GM12875 (cell line): ENCODE measurements around the gene FSTL4.

Experiments used
- H3K4me3 ChIP-seq: one replicate; pipeline ENCODE4 v1.5.1; 2011; ENCODE audit warnings: low read depth, low read length, control low read depth
- TF ChIP-seq, protein P1 (sequence below): IDR thresholded peaks from 2 replicates; pipeline ENCODE4 v1.5.1; 2011; ENCODE audit warnings: low read depth, mild to moderate bottlenecking, control low read depth, inconsistent platforms, low read length, moderate library complexity, borderline replicate concordance; ENCODE audit not compliant: insufficient read depth

Gene FSTL4

GRCh38 chr5:133460172-133460758, 152.1 kb downstream of the FSTL4 start:
- H3K4me3 ChIP-seq = no peak overlapping the region
- TF ChIP-seq, protein P1, sequence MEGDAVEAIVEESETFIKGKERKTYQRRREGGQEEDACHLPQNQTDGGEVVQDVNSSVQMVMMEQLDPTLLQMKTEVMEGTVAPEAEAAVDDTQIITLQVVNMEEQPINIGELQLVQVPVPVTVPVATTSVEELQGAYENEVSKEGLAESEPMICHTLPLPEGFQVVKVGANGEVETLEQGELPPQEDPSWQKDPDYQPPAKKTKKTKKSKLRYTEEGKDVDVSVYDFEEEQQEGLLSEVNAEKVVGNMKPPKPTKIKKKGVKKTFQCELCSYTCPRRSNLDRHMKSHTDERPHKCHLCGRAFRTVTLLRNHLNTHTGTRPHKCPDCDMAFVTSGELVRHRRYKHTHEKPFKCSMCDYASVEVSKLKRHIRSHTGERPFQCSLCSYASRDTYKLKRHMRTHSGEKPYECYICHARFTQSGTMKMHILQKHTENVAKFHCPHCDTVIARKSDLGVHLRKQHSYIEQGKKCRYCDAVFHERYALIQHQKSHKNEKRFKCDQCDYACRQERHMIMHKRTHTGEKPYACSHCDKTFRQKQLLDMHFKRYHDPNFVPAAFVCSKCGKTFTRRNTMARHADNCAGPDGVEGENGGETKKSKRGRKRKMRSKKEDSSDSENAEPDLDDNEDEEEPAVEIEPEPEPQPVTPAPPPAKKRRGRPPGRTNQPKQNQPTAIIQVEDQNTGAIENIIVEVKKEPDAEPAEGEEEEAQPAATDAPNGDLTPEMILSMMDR = peak; percentile 76

DNA sequence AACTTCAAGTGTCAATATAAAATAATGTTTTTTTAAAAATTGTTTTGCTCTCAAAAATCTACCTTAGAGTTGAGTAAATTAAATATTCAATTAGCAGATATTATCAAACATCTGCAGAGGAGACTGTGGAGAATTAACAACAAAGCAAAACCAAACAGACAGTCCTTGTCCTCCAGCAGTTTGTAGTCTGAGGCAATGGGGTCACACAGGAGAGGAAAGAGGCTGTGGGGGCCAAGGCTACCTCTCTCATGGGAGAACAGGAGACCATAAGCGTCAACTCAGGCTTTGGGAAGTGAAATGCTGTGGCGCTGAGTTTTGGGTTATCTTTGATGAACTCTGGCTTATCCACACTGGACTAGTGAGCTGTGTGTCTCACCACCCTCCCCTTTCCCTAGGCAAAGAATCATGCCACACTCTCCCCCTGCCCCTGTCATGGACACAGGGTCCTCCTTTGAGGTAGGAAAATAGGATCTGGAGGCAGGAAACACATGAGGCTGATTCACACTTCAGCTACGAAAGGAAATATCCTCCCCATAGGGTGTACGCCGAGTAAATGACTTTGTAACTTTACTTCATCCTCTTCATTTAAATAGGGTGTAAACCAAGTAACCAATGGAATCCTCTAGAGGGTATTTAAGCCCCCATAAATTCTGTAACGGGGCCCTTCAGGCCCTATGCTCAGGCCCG, 152.7 kb downstream of the FSTL4 start:
- no peak overlapping the region for H3K4me3 ChIP-seq
- TF ChIP-seq, protein P1 = no peak

DNA sequence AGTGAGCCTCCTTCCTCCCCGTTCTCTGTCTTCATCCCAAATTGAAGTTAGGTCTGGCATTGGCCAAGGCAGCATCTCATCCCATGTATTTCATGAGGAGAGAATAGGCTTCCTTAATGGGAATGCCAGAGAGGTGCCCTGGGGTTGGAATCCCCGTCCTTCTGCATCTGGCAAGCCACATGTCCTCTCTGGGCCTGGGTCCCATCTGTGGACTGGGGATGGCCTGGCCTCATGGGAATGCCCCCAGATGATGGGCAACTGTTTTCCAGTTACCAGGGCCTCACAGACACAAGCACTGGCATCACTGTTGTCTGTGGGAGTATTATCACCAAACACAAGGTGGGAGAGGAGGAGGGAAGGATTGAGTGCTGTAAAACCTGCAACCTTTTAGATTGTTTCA, 153.9 kb downstream of the FSTL4 start:
- TF ChIP-seq, protein P1 = no peak
- H3K4me3 ChIP-seq = no peak overlapping the region

DNA sequence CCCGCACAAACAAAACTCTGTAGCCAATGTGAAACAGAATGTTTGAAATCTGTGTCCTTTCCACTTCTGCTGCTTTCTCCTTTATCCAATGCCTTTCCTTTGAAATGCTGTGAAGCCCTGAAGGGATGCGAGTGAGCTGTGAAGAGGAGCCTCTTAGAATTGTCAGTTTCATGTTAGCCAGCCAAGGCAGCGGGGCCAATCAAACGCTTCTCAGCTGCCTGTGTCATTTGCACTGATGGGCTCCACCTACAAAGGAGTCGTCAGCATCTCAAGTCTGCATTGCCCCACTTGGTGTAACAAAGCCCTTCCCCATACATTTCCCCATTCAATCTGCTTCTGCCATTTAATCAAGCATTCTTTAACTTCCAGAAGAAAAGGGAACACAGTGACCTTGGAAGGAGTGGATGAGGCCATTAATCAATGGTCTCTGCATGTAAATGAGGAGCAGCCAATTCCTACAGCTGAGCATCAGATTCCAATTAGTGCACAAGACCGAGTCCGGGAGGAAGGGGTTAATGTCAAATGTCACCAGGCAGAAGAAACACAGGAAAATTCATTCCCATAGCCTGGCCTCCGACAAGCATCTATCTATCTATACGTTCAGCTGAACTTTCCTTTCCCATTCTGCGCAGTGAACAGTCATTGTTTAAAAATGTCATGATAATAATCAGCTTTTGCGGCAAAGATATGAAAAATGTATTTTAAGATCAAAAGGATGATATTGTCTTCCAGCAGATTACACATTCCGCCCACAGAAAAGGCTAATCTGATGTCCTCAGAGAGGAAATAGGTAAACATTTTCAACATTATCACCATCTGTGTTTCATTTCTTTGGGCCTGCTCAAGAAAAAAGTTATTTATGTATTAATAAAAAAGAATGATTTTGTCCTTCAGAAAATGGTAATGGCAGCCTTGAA, 154.6 kb downstream of the FSTL4 start:
- TF ChIP-seq, protein P1 = no peak
- no peak overlapping the region for H3K4me3 ChIP-seq

DNA sequence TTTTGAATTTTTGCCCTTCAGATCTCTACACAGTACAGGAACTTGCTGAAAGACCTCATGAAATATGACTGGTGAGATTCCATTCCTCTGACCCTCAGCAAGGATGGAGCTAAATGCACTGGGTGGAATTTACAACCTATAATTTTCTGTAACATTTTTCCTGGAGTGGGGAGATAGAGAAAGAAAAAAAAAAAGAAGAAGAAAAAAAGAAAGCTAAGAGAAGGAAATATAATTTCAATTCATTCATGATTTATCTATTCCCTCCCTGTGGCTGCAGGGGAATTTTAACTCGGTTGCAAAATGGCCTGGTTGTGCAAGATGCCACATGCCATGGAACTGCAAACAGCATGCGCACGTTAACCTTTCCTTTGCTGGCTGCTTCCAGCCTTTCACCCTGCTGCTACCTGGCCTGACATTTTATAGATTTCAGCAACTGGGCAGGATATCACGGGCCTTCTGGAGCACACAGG, 155.4 kb downstream of the FSTL4 start:
- TF ChIP-seq, protein P1 = no peak

DNA sequence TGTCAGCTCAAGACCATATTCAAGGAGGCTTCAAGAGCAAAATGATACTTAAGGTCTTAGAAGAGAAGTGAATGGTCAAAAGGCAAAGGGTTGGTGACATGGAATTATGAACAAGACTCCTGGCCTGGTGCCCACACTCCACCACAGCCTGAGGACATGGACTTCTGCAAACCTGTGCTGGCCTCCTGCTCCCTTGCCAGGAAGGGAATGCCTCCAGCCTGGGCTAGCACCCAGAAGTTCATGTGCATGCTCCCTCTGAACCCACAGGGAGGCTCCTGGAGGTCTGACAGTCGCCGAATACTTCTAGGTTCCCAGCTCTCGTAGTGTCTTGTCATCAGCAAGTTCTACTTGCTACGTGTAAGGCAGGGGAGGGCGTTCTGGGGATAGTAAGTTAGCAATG, 156.7 kb downstream of the FSTL4 start:
- H3K4me3 ChIP-seq = no peak overlapping the region
- TF ChIP-seq, protein P1 = no peak

More for the DNA sequence above, 155.4 kb downstream of the FSTL4 start:
- H3K4me3 ChIP-seq = no peak overlapping the region
